ENCODE measurements around the gene SND1.

- TF ChIP-seq CTCF (IDR thresholded peaks at IDR 0.05; ENCODE audit: low read length) (no peak), EZH2 (optimal IDR thresholded peaks at IDR 0.05; ENCODE audit: low read depth, low read length) (no peak), EZH2phosphoT487 (IDR thresholded peaks at IDR 0.05; ENCODE audit: low read length) (no peak)
Observed at GRCh38 chr7:127704211-127704610, 52.2 kb downstream of the SND1 start.

Data from MM.1S (cell line).